Vagina (tissue), 2 donors: Measurements from ENCODE around the gene EDEM1.
A peak's percentile ranks its signal among the peaks of the same experiment; 100 is the strongest.

ENCODE experiments used
- POLR2A ChIP-seq, 2 donors: fragments of 450-650 bp; IDR thresholded peaks; one replicate each; pipeline ENCODE4 v1.6.1; 2017; ENCODE audit warnings: antibody characterized with exemption in 2 of 2, mild to moderate bottlenecking in 2 of 2, moderate library complexity in 2 of 2
- POLR2AphosphoS5 ChIP-seq, 2 donors: sonication (generic); formaldehyde crosslinking; IDR thresholded peaks; one replicate each; pipeline ENCODE4 v1.9.0; 2017; ENCODE audit warnings: antibody characterized with exemption in 2 of 2, mild to moderate bottlenecking in 2 of 2, low read depth in 1 of 2; ENCODE audit not compliant: insufficient read depth in 1 of 2
- TF ChIP-seq, protein P1 (sequence below), 3 experiments: fragments of 450-650 bp in 2 of 3; fragments of 200-600 bp in 1 of 3; sonication (generic) in 1 of 3; IDR thresholded peaks; one replicate each; pipeline ENCODE4 v1.5.1; 2017 to 2019; ENCODE audit warnings: antibody characterized with exemption in 3 of 3, mild to moderate bottlenecking in 2 of 3, moderate library complexity in 2 of 3

DNA sequence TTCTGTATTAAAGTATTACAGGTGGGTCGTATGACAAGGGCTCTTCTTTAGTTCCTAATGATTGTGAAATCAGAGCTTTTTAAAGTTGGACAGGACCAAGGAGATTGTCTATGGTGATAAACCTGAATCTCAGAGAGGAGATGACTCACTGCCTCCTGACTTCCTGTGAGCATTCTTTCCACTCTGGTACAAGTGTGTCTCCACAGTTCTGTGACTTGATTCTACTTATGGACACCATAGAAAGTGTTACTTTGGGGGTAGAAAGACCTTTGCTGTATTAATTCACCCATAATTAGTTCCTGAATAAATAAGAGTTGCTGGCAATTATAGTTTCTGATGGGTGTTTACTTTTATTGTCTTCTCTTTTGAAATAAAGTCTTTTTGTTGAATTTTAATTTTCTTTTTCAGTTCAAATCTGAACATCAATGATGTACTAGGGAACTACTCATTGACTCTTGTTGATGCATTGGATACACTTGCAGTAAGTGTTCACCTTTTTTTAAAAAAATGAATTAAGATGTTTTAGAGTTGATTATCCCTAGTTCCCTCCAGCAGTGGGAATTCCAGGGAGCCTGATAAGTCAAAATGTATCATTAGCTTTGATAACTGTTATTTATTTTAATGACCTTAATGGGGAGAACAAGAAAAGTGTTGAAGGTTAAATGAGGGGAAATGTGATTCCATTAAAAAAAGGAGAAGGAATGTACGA lies 7.4 kb downstream of the EDEM1 start:
- TF ChIP-seq, protein P1, sequence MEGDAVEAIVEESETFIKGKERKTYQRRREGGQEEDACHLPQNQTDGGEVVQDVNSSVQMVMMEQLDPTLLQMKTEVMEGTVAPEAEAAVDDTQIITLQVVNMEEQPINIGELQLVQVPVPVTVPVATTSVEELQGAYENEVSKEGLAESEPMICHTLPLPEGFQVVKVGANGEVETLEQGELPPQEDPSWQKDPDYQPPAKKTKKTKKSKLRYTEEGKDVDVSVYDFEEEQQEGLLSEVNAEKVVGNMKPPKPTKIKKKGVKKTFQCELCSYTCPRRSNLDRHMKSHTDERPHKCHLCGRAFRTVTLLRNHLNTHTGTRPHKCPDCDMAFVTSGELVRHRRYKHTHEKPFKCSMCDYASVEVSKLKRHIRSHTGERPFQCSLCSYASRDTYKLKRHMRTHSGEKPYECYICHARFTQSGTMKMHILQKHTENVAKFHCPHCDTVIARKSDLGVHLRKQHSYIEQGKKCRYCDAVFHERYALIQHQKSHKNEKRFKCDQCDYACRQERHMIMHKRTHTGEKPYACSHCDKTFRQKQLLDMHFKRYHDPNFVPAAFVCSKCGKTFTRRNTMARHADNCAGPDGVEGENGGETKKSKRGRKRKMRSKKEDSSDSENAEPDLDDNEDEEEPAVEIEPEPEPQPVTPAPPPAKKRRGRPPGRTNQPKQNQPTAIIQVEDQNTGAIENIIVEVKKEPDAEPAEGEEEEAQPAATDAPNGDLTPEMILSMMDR (IDR thresholded peaks at IDR 0.05) = no peak
- TF ChIP-seq POLR2A (IDR thresholded peaks at IDR 0.05) (no peak), POLR2AphosphoS5 (IDR thresholded peaks at IDR 0.05; ENCODE audit: insufficient read depth in 1 of 2, low read depth in 1 of 2) (peak; percentile 16 to 98)
